Natural killer cell (primary cell): Measurements from ENCODE around the gene GPR37L1. TPM values are rescaled to one million over a fixed set of nuclear protein-coding genes. Genes with fewer than 3 reads are reported as not detected.

Source experiments
- ATAC-seq, 3 donors: fragments of 150-1000 bp in 2 of 3; fragments of 200-7000 bp in 1 of 3; cut with Tn5 transposase; 1 replicate in 1 of 3; 2 replicates in 2 of 3; pipeline ENCODE4 v1.10.0; 2021; ENCODE audit warnings: mild to moderate bottlenecking in 2 of 3, moderate library complexity in 2 of 3
- DNase-seq, 2 donors: peaks; one replicate each; pipeline versions ENCODE4 v3.0.0 to v3.0.0-alpha.2; 2013 to 2021; ENCODE audit warnings: mixed read lengths in 1 of 2
- H3K27ac ChIP-seq: one replicate; pipeline ENCODE4 v1.5.1; 2013; ENCODE audit warnings: mild to moderate bottlenecking, low read length
- H3K27me3 ChIP-seq: one replicate; pipeline ENCODE4 v1.6.1; 2013; ENCODE audit warnings: low read length; ENCODE audit not compliant: control insufficient read depth, insufficient read depth
- H3K36me3 ChIP-seq: one replicate; pipeline ENCODE4 v1.6.1; 2013; ENCODE audit warnings: low read length; ENCODE audit not compliant: control insufficient read depth, insufficient read depth
- H3K4me1 ChIP-seq: one replicate; pipeline ENCODE4 v1.6.1; 2013; ENCODE audit warnings: low read length; ENCODE audit not compliant: control insufficient read depth, insufficient read depth
- H3K4me3 ChIP-seq: one replicate; pipeline ENCODE4 v1.5.1; 2013; ENCODE audit warnings: low read length
- H3K9me3 ChIP-seq: one replicate; pipeline ENCODE4 v1.6.1; 2013; ENCODE audit warnings: low read length; ENCODE audit not compliant: control insufficient read depth, insufficient read depth
- H3K27ac Mint-ChIP-seq, 2 donors: one replicate each; pipeline ENCODE4 v1.8.0; 2022; ENCODE audit warnings: mild to moderate bottlenecking in 2 of 2, mixed read lengths in 2 of 2, moderate library complexity in 1 of 2
- H3K27me3 Mint-ChIP-seq, 2 donors: one replicate each; pipeline ENCODE4 v1.8.0; 2022; ENCODE audit warnings: low read depth in 2 of 2, mixed read lengths in 2 of 2
- H3K36me3 Mint-ChIP-seq: one replicate; pipeline ENCODE4 v1.8.0; 2022; ENCODE audit warnings: mixed read lengths
- H3K4me1 Mint-ChIP-seq, 2 donors: one replicate each; pipeline ENCODE4 v1.8.0; 2022; ENCODE audit warnings: mixed read lengths in 2 of 2
- H3K4me3 Mint-ChIP-seq: one replicate; pipeline ENCODE4 v1.8.0; 2022; ENCODE audit warnings: mild to moderate bottlenecking, moderate library complexity, mixed read lengths
- H3K9me3 Mint-ChIP-seq, 2 donors: one replicate each; pipeline ENCODE4 v1.8.0; 2022; ENCODE audit warnings: mixed read lengths in 2 of 2
- CTCF ChIP-seq: fragments of 200-600 bp; IDR thresholded peaks from one replicate; pipeline ENCODE4 v1.8.0; 2022; ENCODE audit warnings: antibody characterized with exemption
- WGBS: methylation state at CpG from one replicate; pipeline ENCODE4 v1.1.7; 2013; ENCODE audit warnings: missing lambda C conversion rate; ENCODE audit not compliant: insufficient coverage; 5-methylcytosine and 5-hydroxymethylcytosine counted together
- intact Hi-C: fragments of 100-400 bp; cut with micrococcal nuclease; formaldehyde crosslinking; loops from one replicate; pipeline ENCODE4 v1.14.2; 2022
- total RNA-seq, 4 donors: library from RNA; stranded (reverse); fragments of 120-200 nt in 1 of 4; gene quantifications; one replicate each; pipeline versions ENCODE4 v1.2.3 to v1.2.4, GENCODE V29; 2013 to 2022

The GPR37L1 gene
- total RNA-seq, 3 donors from 2014 or later (not counting 1 experiment from before 2014, with no cell fraction given): not detected

GRCh38 chr1:202181586-202181985, 58.9 kb downstream of the GPR37L1 start:
- 89% methylated on average over 7 of the region's 7 CpGs for WGBS
- DNase-seq: no peak
- H3K4me3 Mint-ChIP-seq: no peak overlapping the region
- Histone ChIP-seq H3K4me3 (no peak overlapping the region), H3K27me3 (no peaks in the 10 kb centered on the region), H3K9me3 (no peaks in the 10 kb centered on the region), H3K27ac (no peak overlapping the region), H3K36me3 (no peaks in the 10 kb centered on the region), H3K4me1 (peaks cover 7% of the 10 kb centered on the region)
- no peaks in the 10 kb centered on the region for H3K36me3 Mint-ChIP-seq
- TF ChIP-seq CTCF: no peak
- no peaks in the 10 kb centered on the region for H3K9me3 Mint-ChIP-seq
- peaks cover 0 to 6% of the 10 kb centered on the region in 2 donors for H3K27me3 Mint-ChIP-seq
- peaks cover 0 to 15% of the 10 kb centered on the region in 2 donors for H3K4me1 Mint-ChIP-seq
- H3K27ac Mint-ChIP-seq: no peak overlapping the region
- ATAC-seq: no peak
- intact Hi-C loops: no loop called here

GRCh38 chr1:202182040-202182877, 59.5 kb downstream of the GPR37L1 start:
- H3K4me3 Mint-ChIP-seq: no peak overlapping the region
- H3K36me3 ChIP-seq: no peaks in the 10 kb centered on the region
- no peak for ATAC-seq
- no peak for TF ChIP-seq CTCF
- WGBS: 95% methylated on average over 8 of the region's 8 CpGs
- H3K4me1 ChIP-seq: peaks cover 7% of the 10 kb centered on the region
- H3K9me3 Mint-ChIP-seq: no peaks in the 10 kb centered on the region
- no peak overlapping the region for H3K4me3 ChIP-seq
- H3K9me3 ChIP-seq: no peaks in the 10 kb centered on the region
- no peaks in the 10 kb centered on the region for H3K27me3 ChIP-seq
- peaks cover 0 to 15% of the 10 kb centered on the region in 2 donors for H3K4me1 Mint-ChIP-seq
- intact Hi-C loops: no loop called here
- H3K27ac ChIP-seq: no peak overlapping the region
- H3K27ac Mint-ChIP-seq: no peak overlapping the region
- peaks cover 0 to 9% of the 10 kb centered on the region in 2 donors for H3K27me3 Mint-ChIP-seq
- no peak for DNase-seq
- no peaks in the 10 kb centered on the region for H3K36me3 Mint-ChIP-seq

Other genes with a start within 250 kb of the GPR37L1 start
- 1 to 10 TPM in 1 of 3 donors, under 1 TPM in 1, not detected in 1; 0.54 to 2.0 TPM for gene SHISA4, start 234.0 kb upstream of the GPR37L1 start, total RNA-seq
- not detected for gene LMOD1, start 176.4 kb upstream of the GPR37L1 start, total RNA-seq
- gene TIMM17A, start 167.4 kb upstream of the GPR37L1 start, total RNA-seq: 10 to 100 TPM; 48.7 to 53.9 (median 51.8) TPM
- gene RNPEP, start 140.3 kb upstream of the GPR37L1 start, total RNA-seq: 10 to 100 TPM; 46.1 to 50.2 (median 47.9) TPM
- gene ELF3, start 112.3 kb upstream of the GPR37L1 start, total RNA-seq: 1 to 10 TPM; 1.0 to 3.0 (median 2.0) TPM
- 100 to 1,000 TPM; 109 to 120 (median 109) TPM for gene ARL8A, start 21.8 kb downstream of the GPR37L1 start, total RNA-seq
- gene PTPN7, start 37.7 kb downstream of the GPR37L1 start, total RNA-seq: 100 to 1,000 TPM; 144 to 241 (median 196) TPM
- 10 to 100 TPM; 58.3 to 65.2 (median 60.9) TPM for gene LGR6, start 70.9 kb downstream of the GPR37L1 start, total RNA-seq
- gene UBE2T, start 219.0 kb downstream of the GPR37L1 start, total RNA-seq: 1 to 10 TPM in 2 of 3 donors, under 1 TPM in 1; 0.92 to 2.3 (median 1.3) TPM
- 10 to 100 TPM; 27.8 to 47.5 (median 46.5) TPM for gene PPP1R12B, start 225.8 kb downstream of the GPR37L1 start, total RNA-seq